NCI-H345 treated with DMSO at 0.1 percent for 48 hours (cell line): ENCODE results near the gene NF1.
"Not testable (repeated sequence)": the region's sequence is repeated elsewhere in the genome, so short reads cannot be mapped to it uniquely, and the experiment has no call there.

Experiments
- DNase-seq: peaks from one replicate; lab custom pipeline; 2025; ENCODE audit not compliant: unreplicated experiment; lab: John Stamatoyannopoulos, UW

NF1 gene

GRCh38 chr17:31249835-31250141 lies 155.0 kb downstream of the NF1 start:
- DNase-seq: no peak

DNA sequence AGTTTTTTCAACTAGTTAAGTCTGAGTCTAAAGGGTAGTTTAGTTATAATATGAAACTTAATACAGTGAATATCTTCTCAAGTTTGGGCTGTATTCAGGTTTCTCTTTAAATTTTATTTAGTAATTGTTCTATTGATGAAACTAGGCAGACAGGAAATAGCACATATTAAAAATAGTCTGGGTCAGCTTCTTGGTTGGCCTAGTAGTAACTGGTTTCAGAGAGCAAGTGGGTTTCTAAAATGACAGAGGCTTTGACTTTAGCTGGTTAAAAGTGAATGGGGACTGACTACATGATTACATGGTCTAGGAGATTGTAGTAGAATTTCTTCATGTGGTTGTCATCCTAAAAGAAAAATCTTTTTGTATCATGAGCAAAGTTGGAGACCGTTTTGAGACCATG lies 155.5 kb downstream of the NF1 start:
- no peak for DNase-seq

DNA sequence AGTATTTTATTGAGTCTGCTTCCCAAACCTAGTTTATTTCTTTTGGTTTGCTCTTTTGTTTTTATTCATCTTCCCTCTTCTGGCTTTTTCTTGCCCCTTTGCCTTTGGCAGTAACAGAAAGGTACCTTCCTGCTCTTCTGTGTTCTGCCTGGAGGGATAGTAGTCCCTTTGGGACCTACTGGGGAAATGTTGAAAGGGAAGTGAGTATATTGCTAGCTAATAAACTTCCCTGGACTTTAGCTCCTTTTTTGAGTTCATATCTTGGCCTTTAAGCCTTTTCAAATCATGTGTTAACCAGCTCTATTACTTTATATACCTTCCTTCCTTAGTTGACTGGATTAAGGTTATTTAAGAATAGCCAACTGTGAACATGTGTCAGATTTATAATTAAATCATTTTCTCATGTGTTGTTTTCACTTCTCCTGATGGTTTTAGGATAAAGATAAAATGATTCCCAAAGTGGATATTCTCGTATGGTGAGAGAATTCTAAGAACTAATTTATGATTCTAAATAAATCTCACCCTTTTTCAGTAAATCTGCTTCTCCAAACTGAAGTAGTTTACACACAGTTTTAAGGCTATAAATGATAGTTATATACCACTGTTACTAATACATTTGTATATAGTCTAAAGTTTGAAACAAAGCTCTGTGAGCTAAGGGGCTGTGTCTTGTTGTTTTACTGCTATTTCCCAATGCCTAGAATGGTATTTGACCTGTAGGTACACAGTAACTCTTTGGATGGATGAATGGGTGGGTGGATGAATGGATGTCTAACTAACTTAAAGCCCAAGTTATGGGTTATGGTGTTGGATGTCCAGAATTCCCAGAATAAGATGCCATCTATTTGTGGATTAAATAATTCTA lies 156.6 kb downstream of the NF1 start:
- DNase-seq: no peak

DNA sequence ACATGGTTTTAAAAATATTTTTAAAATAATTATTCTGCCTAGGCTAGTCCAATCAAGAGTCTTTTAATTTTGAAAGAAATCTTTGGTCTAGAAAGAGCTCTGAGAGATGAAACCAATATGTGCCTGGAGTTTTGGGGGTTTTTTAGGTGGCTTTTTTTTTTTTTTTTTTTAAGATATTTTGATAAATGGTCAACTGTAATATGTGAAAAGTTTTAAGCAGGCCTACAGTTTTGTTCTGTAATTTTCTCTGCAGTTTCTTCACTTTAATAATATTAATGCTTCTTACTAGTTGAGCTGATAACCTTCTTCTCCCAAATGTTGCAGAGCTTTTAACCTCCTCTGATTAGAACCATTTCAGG lies 157.2 kb downstream of the NF1 start:
- no peak for DNase-seq

DNA sequence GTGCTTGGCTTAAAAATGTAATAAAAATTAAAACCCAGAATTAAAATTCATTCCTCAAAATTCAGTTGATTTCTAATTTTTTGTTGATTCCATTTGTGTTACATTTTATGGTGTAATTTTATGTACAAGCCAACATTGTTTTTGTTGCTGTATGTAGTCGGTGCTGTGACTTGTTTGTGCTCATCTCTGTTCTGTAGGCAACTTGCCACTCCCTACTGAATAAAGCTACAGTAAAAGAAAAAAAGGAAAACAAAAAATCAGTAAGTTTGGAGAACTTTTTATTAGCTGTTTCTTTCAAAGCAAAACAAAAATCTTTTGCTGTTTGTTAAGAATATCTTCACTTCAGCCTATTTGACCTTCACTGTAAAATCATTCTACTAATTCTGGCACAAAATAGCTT lies 158.0 kb downstream of the NF1 start:
- no peak for DNase-seq

- no peak for DNase-seq
Observed at GRCh38 chr17:31254654-31255053, 159.9 kb downstream of the NF1 start.

DNA sequence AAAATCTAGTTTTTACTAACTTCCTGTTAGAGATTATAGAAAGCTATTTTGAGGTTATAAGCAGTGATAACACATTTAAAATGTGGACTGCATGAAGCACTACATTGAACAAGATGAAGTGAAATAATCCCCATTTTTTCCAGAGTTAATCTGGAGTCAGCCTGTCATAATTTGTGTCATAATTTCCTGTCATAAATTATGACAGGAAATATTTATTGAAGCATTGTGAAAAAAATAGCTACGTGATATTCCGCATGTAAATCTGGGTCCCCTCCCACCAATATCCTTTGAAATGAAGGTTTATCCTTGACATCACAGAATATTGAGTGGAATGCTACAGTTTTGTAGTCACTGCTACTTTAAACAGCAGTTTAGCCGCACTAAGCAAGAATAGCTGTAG lies 162.2 kb downstream of the NF1 start:
- DNase-seq: no peak

DNA sequence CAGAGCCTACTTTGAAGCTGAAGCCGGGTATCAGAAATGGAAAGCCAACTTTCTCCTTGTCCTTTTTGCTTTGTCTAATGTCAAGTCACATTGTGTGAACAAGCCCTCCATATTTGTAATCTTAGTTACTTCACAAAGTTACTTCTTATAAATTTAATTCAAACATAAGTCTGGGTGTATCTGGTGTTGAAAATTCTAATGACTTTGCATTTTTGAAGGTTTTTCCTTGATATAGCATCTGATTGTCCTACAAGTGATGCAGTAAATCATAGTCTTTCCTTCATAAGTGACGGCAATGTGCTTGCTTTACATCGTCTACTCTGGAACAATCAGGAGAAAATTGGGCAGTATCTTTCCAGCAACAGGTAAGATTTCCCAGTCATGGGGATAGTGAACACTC lies 165.4 kb downstream of the NF1 start:
- DNase-seq: no peak

GRCh38 chr17:31261601-31262000 lies 166.8 kb downstream of the NF1 start:
- DNase-seq: no peak

DNA sequence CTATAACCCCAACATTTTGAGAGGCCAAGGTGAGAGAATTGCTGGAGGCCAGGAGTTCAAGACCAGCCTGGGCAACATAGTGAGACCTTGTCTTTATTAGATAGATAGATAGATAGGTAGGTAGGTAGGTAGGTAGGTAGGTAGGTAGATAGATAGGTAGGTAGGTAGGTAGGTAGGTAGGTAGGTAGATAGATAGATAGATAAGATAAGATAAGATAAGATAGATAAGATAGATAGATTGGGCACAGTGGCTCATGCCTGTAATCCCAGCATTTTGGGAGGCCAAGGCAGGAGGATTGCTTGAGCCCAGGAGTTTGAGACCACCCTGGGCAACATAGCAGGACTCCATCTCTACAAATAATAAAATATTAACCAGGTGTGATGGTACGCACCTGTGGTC lies 168.1 kb downstream of the NF1 start:
- not testable (repeated sequence) for DNase-seq

- no peak for DNase-seq
Observed at GRCh38 chr17:31266042-31266441, 171.3 kb downstream of the NF1 start.

DNA sequence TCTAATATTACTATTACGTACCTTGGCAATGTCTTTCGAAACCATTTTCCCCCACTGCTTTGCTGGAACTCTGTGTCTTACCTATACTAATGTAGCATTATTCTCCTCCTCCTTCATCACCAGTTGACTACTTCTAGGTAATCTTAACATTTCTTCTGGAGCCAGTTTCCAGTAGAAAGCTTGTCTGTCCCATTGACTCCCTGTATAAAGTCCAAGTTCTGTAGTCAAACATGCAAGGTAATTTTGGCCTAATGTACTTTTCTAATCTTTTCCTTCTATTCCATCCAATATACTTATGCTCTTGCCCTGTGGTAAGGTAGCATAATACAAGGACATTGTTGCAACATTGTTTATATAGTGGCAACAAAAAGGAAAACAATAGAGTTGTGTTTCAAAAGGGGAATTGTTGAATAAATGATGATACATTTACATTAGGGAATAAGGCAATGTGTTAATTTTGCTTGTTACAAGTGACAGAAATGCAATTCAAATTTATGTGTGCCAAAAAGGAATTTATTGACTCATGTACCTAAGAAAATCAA lies 174.3 kb downstream of the NF1 start:
- DNase-seq: no peak

- no peak for DNase-seq
Observed at GRCh38 chr17:31269578-31269983, 174.8 kb downstream of the NF1 start.

GRCh38 chr17:31272236-31272635 lies 177.5 kb downstream of the NF1 start:
- DNase-seq: no peak

GRCh38 chr17:31272803-31273202 lies 178.0 kb downstream of the NF1 start:
- no peak for DNase-seq

- DNase-seq: no peak
Observed at GRCh38 chr17:31273516-31273915, 178.7 kb downstream of the NF1 start.

- no peak for DNase-seq
Observed at GRCh38 chr17:31274252-31274651, 179.5 kb downstream of the NF1 start.

- DNase-seq: no peak
Observed at GRCh38 chr17:31275116-31275515, 180.3 kb downstream of the NF1 start.

DNA sequence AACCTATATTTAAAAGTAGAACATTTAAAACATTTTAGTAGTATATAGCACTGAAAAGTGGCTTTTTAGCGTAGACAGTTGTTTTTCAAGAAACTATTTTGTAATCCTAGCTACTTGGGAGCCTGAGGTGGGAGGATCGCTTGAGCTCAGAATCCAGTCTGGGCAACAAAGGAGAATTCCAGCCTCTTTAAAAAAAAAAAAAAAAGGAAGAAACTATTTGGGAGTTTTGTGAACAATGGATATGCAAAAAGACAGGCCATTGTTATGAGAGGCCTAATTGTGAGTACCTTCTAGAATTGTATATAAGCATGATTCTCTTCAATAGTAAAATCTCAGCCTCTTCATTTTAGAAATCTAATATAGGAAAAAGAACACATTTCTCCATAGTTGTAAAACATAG lies 184.6 kb downstream of the NF1 start:
- no peak for DNase-seq

GRCh38 chr17:31281061-31281460 lies 186.3 kb downstream of the NF1 start:
- DNase-seq: no peak

GRCh38 chr17:31283841-31284240 lies 189.1 kb downstream of the NF1 start:
- DNase-seq: no peak

DNA sequence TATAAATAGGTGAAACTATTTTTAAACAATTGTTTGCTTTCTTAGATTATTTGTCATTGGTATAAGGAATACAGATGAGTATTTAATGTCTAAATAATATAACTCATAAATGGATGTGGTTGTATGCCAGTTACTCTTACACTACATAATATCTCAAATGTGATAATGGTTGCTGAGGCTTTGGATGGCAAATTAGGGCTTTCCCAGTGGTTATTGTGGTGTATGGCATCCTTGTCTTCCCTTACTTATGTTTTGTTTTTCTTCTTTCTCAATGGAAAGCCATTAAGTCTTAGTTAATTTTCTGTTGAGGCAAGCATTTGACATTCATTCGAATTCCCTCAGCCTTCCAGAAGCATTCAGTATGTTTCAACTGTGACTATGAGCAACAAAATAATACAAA lies 191.8 kb downstream of the NF1 start:
- DNase-seq: no peak

GRCh38 chr17:31287932-31288331 lies 193.2 kb downstream of the NF1 start:
- not testable (repeated sequence) for DNase-seq
